ENCODE data around the gene MCHR2.

Gene MCHR2

GRCh38 chr6:99901596-99902384, 92.2 kb downstream of the MCHR2 start:
- DNase-seq, result no peak

- DNase-seq, result no peak
Observed at GRCh38 chr6:99894815-99895214, 99.2 kb downstream of the MCHR2 start.

- no peak for DNase-seq
Observed at GRCh38 chr6:99887066-99887465, 107.0 kb downstream of the MCHR2 start.

- DNase-seq, result peak; percentile 53
Observed at GRCh38 chr6:99885051-99885450, 109.0 kb downstream of the MCHR2 start.

DNA sequence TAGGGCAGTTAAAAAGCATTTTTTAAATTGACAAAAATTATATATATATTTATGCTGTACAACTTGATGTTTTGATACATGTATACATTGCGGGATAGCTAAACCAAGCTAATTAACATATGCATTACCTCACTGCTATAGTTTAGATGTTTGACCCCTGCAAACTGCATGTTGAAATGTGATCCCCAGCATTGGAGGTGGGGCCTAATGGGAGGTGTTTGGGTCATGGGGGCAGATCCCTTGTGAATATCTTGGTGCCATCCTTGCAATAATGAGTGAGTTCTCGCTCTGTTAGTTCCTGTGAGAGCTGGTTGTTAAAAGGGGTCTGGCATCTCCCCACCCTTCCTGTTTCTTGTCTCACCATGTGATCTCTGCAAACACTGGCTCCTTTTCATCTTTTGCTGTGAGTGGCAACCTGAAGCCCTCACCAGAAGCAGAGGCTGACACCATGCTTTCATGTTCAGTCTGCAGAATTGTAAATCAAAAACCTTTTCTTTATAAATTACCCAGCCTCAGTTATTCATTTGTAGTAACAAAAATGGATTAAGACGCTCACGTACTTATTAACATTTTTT, 111.8 kb downstream of the MCHR2 start:
- no peak for DNase-seq

- peak; percentile 16 for DNase-seq
Observed at GRCh38 chr6:99879431-99879830, 114.6 kb downstream of the MCHR2 start.

DNA sequence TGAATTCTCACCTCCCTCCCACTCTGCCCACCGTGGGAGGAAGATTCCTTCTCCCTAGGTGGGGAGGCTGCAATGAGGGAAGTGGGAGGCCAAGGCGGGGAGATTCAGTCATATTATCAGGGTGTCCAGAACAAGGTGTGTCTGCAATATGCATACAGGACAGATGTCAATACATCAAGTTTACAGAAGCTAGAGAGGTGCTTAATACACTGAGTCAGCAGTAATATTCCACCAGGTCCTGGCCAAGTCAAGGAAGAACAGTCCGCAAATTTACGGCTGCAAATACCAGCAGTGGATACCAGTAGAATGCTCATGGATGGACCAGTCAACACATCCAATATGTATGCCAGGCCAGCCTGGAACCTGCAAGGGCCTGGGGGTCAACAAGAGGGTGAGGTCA, 119.0 kb downstream of the MCHR2 start:
- DNase-seq, result no peak

- DNase-seq, result no peak
Observed at GRCh38 chr6:99873084-99873483, 120.9 kb downstream of the MCHR2 start.

GRCh38 chr6:99871641-99872040, 122.4 kb downstream of the MCHR2 start:
- DNase-seq, result no peak

All from COR-L47 (cell line).